Activated CD4-positive, CD25-positive, alpha-beta regulatory T cell treated with anti-CD3 and anti-CD28 coated beads, Interleukin-2, amount 50 U/mL, for 24 hours (primary cell): Measurements from ENCODE around the gene HDGFL2.

ENCODE experiments used
- ATAC-seq, 2 donors: fragments of 150-1000 bp; cut with Tn5 transposase; one replicate each; pipeline ENCODE4 v1.10.0; 2021; ENCODE audit warnings: mild to moderate bottlenecking in 1 of 2, moderate library complexity in 1 of 2

Gene HDGFL2

GRCh38 chr19:4471403-4472173 is 509 bp upstream of the HDGFL2 start:
- ATAC-seq = peak; percentile 88 to 90

GRCh38 chr19:4473011-4473762 is 1.1 kb downstream of the HDGFL2 start:
- ATAC-seq = no peak

DNA sequence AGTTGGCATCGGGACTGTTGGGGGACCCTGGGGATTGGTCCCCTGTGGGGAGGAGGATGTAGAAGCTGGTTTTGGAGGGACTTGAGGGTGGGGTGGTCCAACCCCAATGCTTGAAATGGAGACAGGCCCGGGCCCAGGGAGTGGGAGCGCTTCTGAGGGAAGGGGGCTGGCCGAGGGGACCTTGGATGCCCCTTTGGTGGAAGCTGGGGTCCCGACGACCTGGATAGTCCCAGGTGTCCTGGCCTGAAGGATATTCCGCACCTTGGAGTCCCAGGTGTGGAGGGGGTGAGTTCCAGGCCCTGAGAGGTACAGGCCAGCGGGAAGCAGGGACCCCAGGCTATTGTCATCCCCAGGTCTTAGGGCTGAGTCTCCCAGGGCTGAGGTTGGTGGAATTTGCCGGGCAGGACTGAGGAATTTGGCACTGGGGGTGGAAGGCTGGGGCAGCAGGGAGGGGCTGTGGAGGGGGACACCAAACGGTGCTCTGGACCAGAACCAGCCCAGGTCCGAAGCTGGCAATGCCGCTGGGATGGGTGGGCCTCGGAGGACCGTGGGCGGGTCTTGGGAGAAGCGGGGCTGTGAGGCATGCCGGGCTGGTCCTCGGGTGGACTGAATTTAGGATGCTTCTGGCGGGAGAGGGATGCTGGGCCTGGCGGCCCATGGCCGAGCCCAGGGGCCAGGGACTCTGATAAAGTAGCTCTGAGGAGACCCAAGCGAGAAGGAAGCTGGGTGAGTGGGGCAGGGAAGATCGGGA is 1.8 kb downstream of the HDGFL2 start:
- ATAC-seq = no peak

- ATAC-seq = no peak
These were observed 2.5 kb downstream of the HDGFL2 start for GRCh38 chr19:4474514-4475022.

- ATAC-seq = no peak
These were observed 5.1 kb downstream of the HDGFL2 start for GRCh38 chr19:4477034-4477801.

GRCh38 chr19:4482721-4483364 is 10.7 kb downstream of the HDGFL2 start:
- no peak for ATAC-seq

GRCh38 chr19:4483385-4483784 is 11.3 kb downstream of the HDGFL2 start:
- ATAC-seq = no peak

GRCh38 chr19:4487572-4487971 is 15.5 kb downstream of the HDGFL2 start:
- ATAC-seq = no peak

DNA sequence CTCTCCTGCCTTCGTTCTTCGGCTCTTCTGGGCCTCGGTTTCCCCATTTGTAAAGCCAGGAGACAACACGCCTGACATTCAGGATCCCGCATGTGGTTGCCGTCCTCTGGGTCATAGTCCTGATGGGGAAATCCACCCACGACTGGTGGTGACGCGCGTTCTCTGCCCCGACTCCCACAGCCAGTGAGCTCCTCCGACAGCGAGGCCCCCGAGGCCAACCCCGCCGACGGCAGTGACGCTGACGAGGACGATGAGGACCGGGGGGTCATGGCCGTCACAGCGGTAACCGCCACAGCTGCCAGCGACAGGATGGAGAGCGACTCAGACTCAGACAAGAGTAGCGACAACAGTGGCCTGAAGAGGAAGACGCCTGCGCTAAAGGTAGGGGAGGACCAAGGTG is 16.4 kb downstream of the HDGFL2 start:
- no peak for ATAC-seq

- ATAC-seq = no peak
These were observed 19.3 kb downstream of the HDGFL2 start for GRCh38 chr19:4491446-4491845.

- ATAC-seq = no peak
These were observed 20.4 kb downstream of the HDGFL2 start for GRCh38 chr19:4492337-4493103.

GRCh38 chr19:4493104-4493928 is 21.2 kb downstream of the HDGFL2 start:
- no peak for ATAC-seq

GRCh38 chr19:4493929-4494690 is 22.0 kb downstream of the HDGFL2 start:
- no peak for ATAC-seq

DNA sequence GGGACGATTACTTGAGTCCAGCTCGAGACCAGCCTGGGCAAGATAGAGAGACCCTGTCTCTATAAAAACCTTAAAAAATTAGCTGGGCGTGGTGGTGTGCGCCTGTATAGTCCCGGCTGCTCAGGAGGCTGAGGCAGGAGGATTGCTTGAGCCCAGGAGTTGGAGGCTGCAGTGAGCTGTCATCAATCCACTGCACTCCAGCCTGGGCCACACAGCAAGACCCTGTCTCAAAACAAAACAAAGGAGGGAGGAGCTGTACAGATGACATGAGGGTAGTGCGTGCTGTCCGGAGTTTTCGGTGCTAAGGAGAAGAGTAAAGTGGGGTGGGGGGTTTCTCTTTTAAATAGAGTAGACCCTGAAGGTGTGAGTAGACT is 22.6 kb downstream of the HDGFL2 start:
- ATAC-seq = no peak

DNA sequence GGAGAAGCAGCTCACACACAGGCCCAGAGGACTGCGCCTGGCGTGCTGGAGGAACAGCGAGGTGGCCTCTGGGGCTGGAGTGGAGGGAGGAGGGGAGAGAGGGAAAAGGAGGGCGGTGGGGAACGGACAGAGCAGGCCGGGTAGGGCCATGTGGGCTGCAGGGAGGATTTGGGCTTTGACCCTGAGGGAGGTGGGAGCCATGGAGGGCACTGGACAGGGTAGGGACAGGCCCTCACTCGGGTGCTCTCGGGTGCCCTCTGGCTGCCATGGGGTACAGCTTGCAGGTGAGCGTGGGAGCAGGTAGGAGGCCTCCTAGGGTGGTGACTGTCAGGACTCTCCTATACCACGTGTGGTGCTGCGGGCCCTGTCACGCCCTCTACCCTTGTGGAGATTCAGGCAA is 23.4 kb downstream of the HDGFL2 start:
- ATAC-seq = peak in 1 of 2 donors; percentile 41

GRCh38 chr19:4496304-4496703 is 24.2 kb downstream of the HDGFL2 start:
- no peak for ATAC-seq

DNA sequence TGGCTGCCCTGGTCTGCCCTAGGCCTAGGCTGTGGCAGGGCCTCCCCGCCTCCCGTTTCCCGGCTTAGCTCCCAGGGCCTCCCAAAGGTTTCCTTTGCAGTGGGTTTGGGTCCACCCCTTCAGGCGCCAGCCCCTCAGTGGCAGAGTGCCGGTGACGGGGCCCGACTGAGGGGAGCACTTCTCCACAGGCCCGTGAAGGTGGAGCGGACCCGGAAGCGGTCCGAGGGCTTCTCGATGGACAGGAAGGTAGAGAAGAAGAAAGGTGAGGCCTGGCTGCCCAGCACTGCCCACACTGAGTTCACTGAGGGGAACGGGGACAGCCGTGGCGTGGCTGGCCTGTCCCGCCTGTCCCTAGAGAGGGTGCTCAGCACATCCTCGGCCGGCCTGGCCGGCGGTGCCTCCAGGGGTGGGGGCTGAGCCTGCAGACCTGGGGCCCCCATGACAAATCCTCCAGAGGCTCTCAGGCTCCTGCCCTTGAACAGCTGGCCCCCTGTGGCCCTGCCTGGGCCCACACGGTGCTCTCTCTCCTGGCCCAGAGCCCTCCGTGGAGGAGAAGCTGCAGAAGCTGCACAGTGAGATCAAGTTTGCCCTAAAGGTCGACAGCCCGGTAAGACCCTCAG is 25.8 kb downstream of the HDGFL2 start:
- ATAC-seq = no peak

- ATAC-seq = no peak
These were observed 26.6 kb downstream of the HDGFL2 start for GRCh38 chr19:4498694-4499093.

GRCh38 chr19:4499318-4499717 is 27.2 kb downstream of the HDGFL2 start:
- ATAC-seq = no peak
